Measurements from ENCODE around the gene EPHA6.
"Not testable (repeated sequence)": the region's sequence is repeated elsewhere in the genome, so short reads cannot be mapped to it uniquely, and the experiment has no call there.

The EPHA6 gene

GRCh38 chr3:97504463-97504862 lies 690.1 kb downstream of the EPHA6 start:
- no peak for DNase-seq
- H3K36me3 ChIP-seq = no peaks in the 10 kb centered on the region
- peaks cover 7% of the 10 kb centered on the region for H3K9me3 ChIP-seq (ENCODE audit: severe bottlenecking)
- TF ChIP-seq CTCF (IDR thresholded peaks at IDR 0.05; ENCODE audit: low read depth, low read length) = no peak
- H3K27ac ChIP-seq = no peak overlapping the region
- H3K27me3 ChIP-seq (ENCODE audit: insufficient read depth, low read depth, severe bottlenecking) = no peaks in the 10 kb centered on the region
- no peak overlapping the region for H3K4me3 ChIP-seq (ENCODE audit: low read depth, low read length)

GRCh38 chr3:97510795-97511194 lies 696.4 kb downstream of the EPHA6 start:
- no peak overlapping the region for H3K27ac ChIP-seq
- no peak for TF ChIP-seq CTCF (IDR thresholded peaks at IDR 0.05; ENCODE audit: low read depth, low read length)
- no peak for DNase-seq
- H3K4me3 ChIP-seq (ENCODE audit: low read depth, low read length) = no peak overlapping the region
- no peaks in the 10 kb centered on the region for H3K36me3 ChIP-seq
- no peaks in the 10 kb centered on the region for H3K27me3 ChIP-seq (ENCODE audit: insufficient read depth, low read depth, severe bottlenecking)
- no peaks in the 10 kb centered on the region for H3K9me3 ChIP-seq (ENCODE audit: severe bottlenecking)

- TF ChIP-seq CTCF (IDR thresholded peaks at IDR 0.05; ENCODE audit: low read depth, low read length) = no peak
- H3K27ac ChIP-seq = no peak overlapping the region
- no peaks in the 10 kb centered on the region for H3K27me3 ChIP-seq (ENCODE audit: insufficient read depth, low read depth, severe bottlenecking)
- no peak for DNase-seq
- H3K4me3 ChIP-seq (ENCODE audit: low read depth, low read length) = no peak overlapping the region
- H3K9me3 ChIP-seq (ENCODE audit: severe bottlenecking) = no peaks in the 10 kb centered on the region
- H3K36me3 ChIP-seq = no peaks in the 10 kb centered on the region
Measured at GRCh38 chr3:97515076-97515475, 700.7 kb downstream of the EPHA6 start.

GRCh38 chr3:97530691-97531090 lies 716.3 kb downstream of the EPHA6 start:
- no peak for DNase-seq
- Histone ChIP-seq H3K4me3 (ENCODE audit: low read depth, low read length) (no peak overlapping the region), H3K27me3 (ENCODE audit: insufficient read depth, low read depth, severe bottlenecking) (no peaks in the 10 kb centered on the region), H3K36me3 (no peaks in the 10 kb centered on the region), H3K27ac (no peak overlapping the region), H3K9me3 (ENCODE audit: severe bottlenecking) (no peaks in the 10 kb centered on the region)
- TF ChIP-seq CTCF (IDR thresholded peaks at IDR 0.05; ENCODE audit: low read depth, low read length) = no peak

GRCh38 chr3:97547573-97547972 lies 733.2 kb downstream of the EPHA6 start:
- not testable (repeated sequence) for H3K27ac ChIP-seq; H3K27me3 ChIP-seq (ENCODE audit: insufficient read depth, low read depth, severe bottlenecking); H3K4me3 ChIP-seq (ENCODE audit: low read depth, low read length); H3K9me3 ChIP-seq (ENCODE audit: severe bottlenecking); H3K36me3 ChIP-seq; DNase-seq

GRCh38 chr3:97550408-97550807 lies 736.0 kb downstream of the EPHA6 start:
- Histone ChIP-seq H3K4me3 (ENCODE audit: low read depth, low read length) (no peak overlapping the region), H3K9me3 (ENCODE audit: severe bottlenecking) (no peaks in the 10 kb centered on the region), H3K27me3 (ENCODE audit: insufficient read depth, low read depth, severe bottlenecking) (no peaks in the 10 kb centered on the region), H3K36me3 (no peaks in the 10 kb centered on the region), H3K27ac (no peak overlapping the region)
- no peak for DNase-seq
- TF ChIP-seq CTCF (IDR thresholded peaks at IDR 0.05; ENCODE audit: low read depth, low read length) = no peak

Data from WERI-Rb-1 (cell line).